AG04449 (cell line): ENCODE results near the gene MALRD1.

ENCODE experiments used
- CTCF ChIA-PET: fragments of 350-600 bp; formaldehyde crosslinking; extraction: SDS; loops from one replicate; lab custom pipeline; 2021; ENCODE audit warnings: antibody characterized with exemption; lab: Yijun Ruan, JAX
- POLR2A ChIA-PET: fragments of 400-600, 350-600 bp; formaldehyde crosslinking; extraction: SDS; loops from one replicate; lab custom pipeline; 2020; ENCODE audit warnings: antibody characterized with exemption, inconsistent platforms; lab: Yijun Ruan, JAX
- DNase-seq: peaks from one replicate; pipeline ENCODE4 v3.0.0-alpha.2; 2010; ENCODE audit warnings: low read depth, low spot score
- H3K4me3 ChIP-seq: 2 replicates; pipeline ENCODE4 v1.5.1; 2011; ENCODE audit warnings: low read depth, mild to moderate bottlenecking, control low read depth, low read length
- CTCF ChIP-seq: IDR thresholded peaks from one replicate; pipeline ENCODE4 v1.5.1; 2011; ENCODE audit warnings: mild to moderate bottlenecking, moderate library complexity, low read length, control low read depth, inconsistent platforms; ENCODE audit not compliant: insufficient read depth; ENCODE audit errors: missing control alignments

Gene MALRD1

GRCh38 chr10:19699299-19699698 lies 650.7 kb downstream of the MALRD1 start:
- no peak overlapping the region for H3K4me3 ChIP-seq
- TF ChIP-seq CTCF, result no peak
- POLR2A ChIA-PET, result no interaction called here
- DNase-seq, result no peak
- CTCF ChIA-PET, result no interaction called here

GRCh38 chr10:19701427-19702052 lies 652.9 kb downstream of the MALRD1 start:
- H3K4me3 ChIP-seq, result no peak overlapping the region
- TF ChIP-seq CTCF, result no peak
- ChIA-PET CTCF (no interaction called here), POLR2A (no interaction called here)
- no peak for DNase-seq

GRCh38 chr10:19702215-19702614 lies 653.6 kb downstream of the MALRD1 start:
- POLR2A ChIA-PET, result no interaction called here
- CTCF ChIA-PET, result no interaction called here
- no peak for TF ChIP-seq CTCF
- no peak for DNase-seq
- H3K4me3 ChIP-seq, result no peak overlapping the region

GRCh38 chr10:19704544-19704943 lies 655.9 kb downstream of the MALRD1 start:
- ChIA-PET POLR2A (no interaction called here), CTCF (no interaction called here)
- no peak overlapping the region for H3K4me3 ChIP-seq
- DNase-seq, result no peak
- no peak for TF ChIP-seq CTCF

GRCh38 chr10:19705250-19705649 lies 656.6 kb downstream of the MALRD1 start:
- H3K4me3 ChIP-seq, result no peak overlapping the region
- no peak for DNase-seq
- POLR2A ChIA-PET, result no interaction called here
- no peak for TF ChIP-seq CTCF
- CTCF ChIA-PET, result no interaction called here

GRCh38 chr10:19706904-19707303 lies 658.3 kb downstream of the MALRD1 start:
- DNase-seq, result no peak
- no peak overlapping the region for H3K4me3 ChIP-seq
- ChIA-PET POLR2A (no interaction called here), CTCF (no interaction called here)
- TF ChIP-seq CTCF, result no peak
